PFSK-1 (cell line): ENCODE data around the gene PHF24.

Experiments
- FOXP2 ChIP-seq: optimal IDR thresholded peaks from 2 replicates; pipeline ENCODE3; 2011; ENCODE audit warnings: borderline replicate concordance, control low read depth, inconsistent platforms; ENCODE audit not compliant: insufficient read depth; ENCODE audit errors: extremely low read length, extremely low read depth
- POLR2AphosphoS5 ChIP-seq: IDR thresholded peaks from 2 replicates; pipeline ENCODE4 v1.6.1; 2012; ENCODE audit warnings: low read depth, mild to moderate bottlenecking, control low read depth, low read length, moderate library complexity
- SIN3A ChIP-seq: IDR thresholded peaks from 2 replicates; pipeline ENCODE4 v1.6.1; 2012; ENCODE audit warnings: mild to moderate bottlenecking, low read length, moderate library complexity, borderline replicate concordance; ENCODE audit not compliant: insufficient read depth
- TAF1 ChIP-seq: IDR thresholded peaks from 2 replicates; pipeline ENCODE4 v1.6.1; 2012; ENCODE audit warnings: low read length, control low read depth, borderline replicate concordance; ENCODE audit not compliant: insufficient read depth

DNA sequence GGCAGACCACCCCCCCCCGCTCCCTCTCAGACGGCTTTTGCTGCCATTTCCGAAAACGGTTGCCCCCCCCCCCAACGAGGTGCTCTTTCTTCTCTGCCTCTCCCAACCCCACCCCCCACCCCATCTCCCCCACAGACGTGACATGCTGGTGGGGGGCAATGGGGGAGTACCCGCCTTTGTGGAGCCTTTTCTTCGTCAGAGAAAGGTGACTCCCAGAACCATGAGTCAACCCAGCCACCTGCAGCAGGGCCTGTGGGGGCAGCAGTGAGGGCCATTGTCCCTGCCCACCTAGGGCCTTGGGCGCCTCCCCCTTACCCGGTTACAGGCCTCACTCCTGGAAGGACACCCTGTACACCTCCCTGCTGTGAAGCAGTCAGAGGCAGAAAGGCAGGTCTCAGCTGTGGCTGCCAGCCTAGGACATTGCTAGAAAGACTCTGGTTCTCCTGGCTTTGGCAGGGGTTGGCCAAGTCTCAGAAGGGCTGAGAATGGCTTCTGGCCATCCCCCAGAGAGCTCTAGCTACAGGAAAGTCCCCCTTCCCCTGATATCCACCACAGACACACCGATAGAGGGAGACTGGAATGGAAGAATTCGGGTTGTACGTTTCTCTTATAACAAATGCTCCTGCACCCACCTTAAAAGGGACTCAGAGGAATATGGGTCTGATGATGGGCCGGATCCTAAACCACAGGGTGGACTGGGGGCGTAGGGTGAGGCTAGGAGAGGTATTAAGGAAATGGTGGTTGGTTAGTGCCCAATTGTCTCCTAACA lies 33.7 kb downstream of the PHF24 start:
- TF ChIP-seq SIN3A (no peak), POLR2AphosphoS5 (no peak), FOXP2 (no peak), TAF1 (no peak)
